H9 (cell line): ENCODE data around the gene GNA12. TPM values are rescaled to one million over a fixed set of nuclear protein-coding genes. Genes with fewer than 3 reads are reported as not detected.

ENCODE experiments used
- DNase-seq: peaks from one replicate; pipeline ENCODE4 v3.0.0-alpha.2; 2017
- H2AFZ ChIP-seq: one replicate; pipeline ENCODE4 v1.6.1; 2013; ENCODE audit warnings: mild to moderate bottlenecking, low read length, control low read depth, moderate library complexity
- H2AK5ac ChIP-seq: 2 replicates; pipeline ENCODE4 v1.6.1; 2013; ENCODE audit warnings: low read length, control low read depth, mixed read lengths; ENCODE audit not compliant: insufficient read length
- H2BK120ac ChIP-seq: one replicate; pipeline ENCODE4 v1.6.1; 2013; ENCODE audit warnings: low read depth, mild to moderate bottlenecking, low read length, control low read depth, inconsistent platforms; ENCODE audit not compliant: poor library complexity, severe bottlenecking
- H2BK12ac ChIP-seq: 2 replicates; pipeline ENCODE4 v1.6.1; 2013; ENCODE audit warnings: low read length, control low read depth, mixed read lengths, low read depth; ENCODE audit not compliant: insufficient read length
- H2BK15ac ChIP-seq: 2 replicates; pipeline ENCODE4 v1.6.1; 2013; ENCODE audit warnings: low read depth, low read length, control low read depth
- H2BK20ac ChIP-seq: one replicate; pipeline ENCODE4 v1.6.1; 2013; ENCODE audit warnings: low read depth, mild to moderate bottlenecking, low read length, control low read depth, inconsistent platforms; ENCODE audit not compliant: poor library complexity, severe bottlenecking
- H2BK5ac ChIP-seq: 2 replicates; pipeline ENCODE4 v1.6.1; 2013; ENCODE audit warnings: low read length, control low read depth, mixed read lengths; ENCODE audit not compliant: insufficient read length
- H3K14ac ChIP-seq: 2 replicates; pipeline ENCODE4 v1.6.1; 2013; ENCODE audit warnings: low read length, control low read depth; ENCODE audit not compliant: insufficient read depth
- H3K18ac ChIP-seq: 2 replicates; pipeline ENCODE4 v1.6.1; 2013; ENCODE audit warnings: low read depth, mild to moderate bottlenecking, mixed read lengths, low read length, control low read depth; ENCODE audit not compliant: insufficient read length
- H3K23ac ChIP-seq: 2 replicates; pipeline ENCODE4 v1.6.1; 2013; ENCODE audit warnings: low read length, control low read depth, mixed read lengths, low read depth; ENCODE audit not compliant: insufficient read length
- H3K23me2 ChIP-seq: 2 replicates; pipeline ENCODE4 v1.6.1; 2013; ENCODE audit warnings: low read depth, mild to moderate bottlenecking, mixed read lengths, low read length, control low read depth; ENCODE audit not compliant: insufficient read length, poor library complexity, severe bottlenecking
- H3K27ac ChIP-seq: 2 replicates; pipeline ENCODE4 v1.5.1; 2013; ENCODE audit warnings: low read length, control low read depth, mixed read lengths, low read depth; ENCODE audit not compliant: insufficient read length
- H3K27me3 ChIP-seq: 2 replicates; pipeline ENCODE4 v1.6.1; 2013; ENCODE audit warnings: low read length, control low read depth, inconsistent platforms; ENCODE audit not compliant: insufficient read depth
- H3K4ac ChIP-seq: 2 replicates; pipeline ENCODE4 v1.6.1; 2013; ENCODE audit warnings: low read depth, mild to moderate bottlenecking, control low read depth, inconsistent platforms, low read length, moderate library complexity
- H3K4me1 ChIP-seq: 2 replicates; pipeline ENCODE4 v1.6.1; 2013; ENCODE audit warnings: low read length, control low read depth, inconsistent platforms; ENCODE audit not compliant: insufficient read depth
- H3K4me2 ChIP-seq: 2 replicates; pipeline ENCODE4 v1.6.1; 2013; ENCODE audit warnings: low read length, control low read depth, mixed read lengths; ENCODE audit not compliant: insufficient read length, insufficient read depth
- H3K56ac ChIP-seq: 2 replicates; pipeline ENCODE4 v1.6.1; 2013; ENCODE audit warnings: low read depth, mild to moderate bottlenecking, mixed read lengths, low read length, control low read depth; ENCODE audit not compliant: insufficient read length
- H3K79me1 ChIP-seq: 2 replicates; pipeline ENCODE4 v1.6.1; 2013; ENCODE audit warnings: low read depth, mild to moderate bottlenecking, moderate library complexity, low read length, control low read depth, inconsistent platforms; ENCODE audit not compliant: insufficient read depth, poor library complexity, severe bottlenecking
- H3K79me2 ChIP-seq: 2 replicates; pipeline ENCODE4 v1.6.1; 2013; ENCODE audit warnings: low read length, control low read depth, inconsistent platforms; ENCODE audit not compliant: insufficient read depth
- H3K9ac ChIP-seq: 2 replicates; pipeline ENCODE4 v1.6.1; 2013; ENCODE audit warnings: low read length, control low read depth, mixed read lengths; ENCODE audit not compliant: insufficient read length; ENCODE audit errors: extremely low read depth
- H3K9me3 ChIP-seq: one replicate; pipeline ENCODE4 v1.6.1; 2013; ENCODE audit warnings: low read depth, low read length, inconsistent platforms; ENCODE audit not compliant: control insufficient read depth
- H3T11ph ChIP-seq: one replicate; pipeline ENCODE4 v1.6.1; 2013; ENCODE audit warnings: mild to moderate bottlenecking, low read length, control low read depth, inconsistent platforms
- H4K20me1 ChIP-seq: one replicate; pipeline ENCODE4 v1.6.1; 2013; ENCODE audit not compliant: control insufficient read depth, insufficient read length, insufficient read depth
- H4K5ac ChIP-seq: 2 replicates; pipeline ENCODE4 v1.6.1; 2013; ENCODE audit warnings: low read depth, mild to moderate bottlenecking, mixed read lengths, low read length, control low read depth; ENCODE audit not compliant: insufficient read length
- H4K8ac ChIP-seq: replicated peaks from 2 replicates; pipeline ENCODE4 v1.6.1; 2013; ENCODE audit warnings: low read length, control low read depth, mixed read lengths, low read depth; ENCODE audit not compliant: insufficient read length
- H4K91ac ChIP-seq: 2 replicates; pipeline ENCODE4 v1.6.1; 2013; ENCODE audit warnings: low read depth, mild to moderate bottlenecking, moderate library complexity, mixed read lengths, low read length, control low read depth; ENCODE audit not compliant: insufficient read length
- H3K27ac Mint-ChIP-seq, 3 experiments: 2 replicates in 2 of 3; 3 replicates in 1 of 3; pipeline ENCODE4 v1.8.0; 2020 to 2021; ENCODE audit warnings: mixed read lengths in 3 of 3, mild to moderate bottlenecking in 1 of 3, moderate library complexity in 1 of 3
- H3K27me3 Mint-ChIP-seq: 2 replicates; pipeline ENCODE4 v1.8.0; 2021; ENCODE audit warnings: low read depth, mild to moderate bottlenecking, moderate library complexity, mixed read lengths
- H3K36me3 Mint-ChIP-seq, 3 experiments: 2 replicates in 2 of 3; 3 replicates in 1 of 3; pipeline ENCODE4 v1.8.0; 2020 to 2021; ENCODE audit warnings: low read depth in 3 of 3, mixed read lengths in 3 of 3; ENCODE audit not compliant: insufficient read depth in 1 of 3
- H3K4me1 Mint-ChIP-seq, 2 experiments: 2 replicates each; pipeline ENCODE4 v1.8.0; 2020; ENCODE audit warnings: mixed read lengths in 2 of 2
- H3K4me3 Mint-ChIP-seq, 2 experiments: 2 replicates in 1 of 2; 3 replicates in 1 of 2; pipeline ENCODE4 v1.8.0; 2020 to 2021; ENCODE audit warnings: mild to moderate bottlenecking in 2 of 2, mixed read lengths in 2 of 2, moderate library complexity in 1 of 2
- H3K9me3 Mint-ChIP-seq, 2 experiments: 2 replicates in 1 of 2; 3 replicates in 1 of 2; pipeline ENCODE4 v1.8.0; 2020; ENCODE audit warnings: mild to moderate bottlenecking in 2 of 2, mixed read lengths in 2 of 2, moderate library complexity in 1 of 2
- WGBS: extraction: QIAGEN DNeasy Blood & Tissue Kit; methylation state at CpG from one replicate; pipeline ENCODE4 v1.1.7; 2013; ENCODE audit warnings: missing lambda C conversion rate, low lambda C conversion rate, mixed read lengths; ENCODE audit not compliant: insufficient read length; ENCODE audit errors: extremely low coverage; 5-methylcytosine and 5-hydroxymethylcytosine counted together
- total RNA-seq: library from RNA; stranded (reverse); gene quantifications from 2 replicates; pipeline ENCODE4 v1.2.1, GENCODE V29; 2021
- TF ChIP-seq, protein P1 (sequence below): fragments of 200-600 bp; sonication (generic); conservative IDR thresholded peaks from 3 replicates; pipeline ENCODE4 v1.8.0; 2021; ENCODE audit warnings: antibody characterized with exemption, mild to moderate bottlenecking

The GNA12 gene
- total RNA-seq, 1 experiment from 2014 or later, result 60.2 TPM

DNA sequence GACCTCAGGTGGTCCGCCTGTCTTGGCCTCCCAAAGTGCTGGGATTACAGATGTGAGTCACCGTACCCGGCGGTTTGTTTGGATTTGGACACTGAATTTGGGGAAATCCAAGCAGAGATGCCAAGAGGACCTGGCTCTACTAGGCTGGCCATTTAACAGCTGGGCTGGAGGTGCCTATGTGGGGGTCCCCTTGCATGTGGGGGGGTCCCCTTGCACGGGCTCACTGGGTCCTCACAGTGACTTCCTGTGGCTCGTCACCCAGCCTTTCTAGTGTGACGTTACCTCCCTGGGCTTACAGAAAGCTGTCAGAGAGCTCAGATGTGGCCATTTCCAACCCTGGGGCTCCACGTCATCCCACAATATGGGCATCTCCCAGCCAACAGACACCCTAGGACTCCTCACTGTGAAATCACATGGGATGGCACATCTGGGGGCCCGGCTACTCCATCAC lies 49.3 kb upstream of the GNA12 start:
- H3K27ac ChIP-seq, result no peak overlapping the region
- no peak overlapping the region for H3K56ac ChIP-seq
- no peak for DNase-seq
- no peak overlapping the region for H3K14ac ChIP-seq
- Mint-ChIP-seq H3K4me3 (no peak overlapping the region), H3K9me3 (no peaks in the 10 kb centered on the region), H3K27me3 (no peaks in the 10 kb centered on the region; the same call in none of the 2 replicates), H3K4me1 (peaks cover 0 to 5% of the 10 kb centered on the region in 2 experiments; a peak in 1 of 4 replicates), H3K27ac (no peak overlapping the region), H3K36me3 (no peaks in the 10 kb centered on the region; a peak in 1 of 7 replicates)
- H4K8ac ChIP-seq, result no peak overlapping the region
- no peaks in the 10 kb centered on the region for H3K79me1 ChIP-seq
- no peak overlapping the region for H4K91ac ChIP-seq
- H2BK15ac ChIP-seq, result no peak overlapping the region
- H3K18ac ChIP-seq, result no peak overlapping the region
- H3K23ac ChIP-seq, result no peak overlapping the region
- H3K27me3 ChIP-seq, result no peaks in the 10 kb centered on the region
- H3K4me1 ChIP-seq, result no peaks in the 10 kb centered on the region
- H2BK12ac ChIP-seq, result no peak overlapping the region
- H3T11ph ChIP-seq, result no peak overlapping the region
- H3K9ac ChIP-seq, result no peak overlapping the region
- TF ChIP-seq, protein P1, sequence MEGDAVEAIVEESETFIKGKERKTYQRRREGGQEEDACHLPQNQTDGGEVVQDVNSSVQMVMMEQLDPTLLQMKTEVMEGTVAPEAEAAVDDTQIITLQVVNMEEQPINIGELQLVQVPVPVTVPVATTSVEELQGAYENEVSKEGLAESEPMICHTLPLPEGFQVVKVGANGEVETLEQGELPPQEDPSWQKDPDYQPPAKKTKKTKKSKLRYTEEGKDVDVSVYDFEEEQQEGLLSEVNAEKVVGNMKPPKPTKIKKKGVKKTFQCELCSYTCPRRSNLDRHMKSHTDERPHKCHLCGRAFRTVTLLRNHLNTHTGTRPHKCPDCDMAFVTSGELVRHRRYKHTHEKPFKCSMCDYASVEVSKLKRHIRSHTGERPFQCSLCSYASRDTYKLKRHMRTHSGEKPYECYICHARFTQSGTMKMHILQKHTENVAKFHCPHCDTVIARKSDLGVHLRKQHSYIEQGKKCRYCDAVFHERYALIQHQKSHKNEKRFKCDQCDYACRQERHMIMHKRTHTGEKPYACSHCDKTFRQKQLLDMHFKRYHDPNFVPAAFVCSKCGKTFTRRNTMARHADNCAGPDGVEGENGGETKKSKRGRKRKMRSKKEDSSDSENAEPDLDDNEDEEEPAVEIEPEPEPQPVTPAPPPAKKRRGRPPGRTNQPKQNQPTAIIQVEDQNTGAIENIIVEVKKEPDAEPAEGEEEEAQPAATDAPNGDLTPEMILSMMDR, result no peak
- no peak overlapping the region for H2BK120ac ChIP-seq
- no peak overlapping the region for H3K4ac ChIP-seq
- no peak overlapping the region for H3K4me2 ChIP-seq
- no peak overlapping the region for H2AK5ac ChIP-seq
- no peaks in the 10 kb centered on the region for H4K20me1 ChIP-seq
- H2BK5ac ChIP-seq, result no peak overlapping the region
- H3K23me2 ChIP-seq, result no peaks in the 10 kb centered on the region
- H4K5ac ChIP-seq, result no peak overlapping the region
- no peak overlapping the region for H2BK20ac ChIP-seq
- no peaks in the 10 kb centered on the region for H3K79me2 ChIP-seq
- no CpG with 5 or more reads among the region's 9 CpGs for WGBS
- H2AFZ ChIP-seq, result no peak overlapping the region
- H3K9me3 ChIP-seq, result no peaks in the 10 kb centered on the region
